A549 (cell line): ENCODE measurements around the gene CD109.

Source experiments
- BCL3 ChIP-seq: fragments of >200 bp; sonication (Bioruptor Twin); formaldehyde crosslinking; IDR thresholded peaks from 3 replicates; pipeline ENCODE4 v1.6.1; 2016
- JUN ChIP-seq, 2 experiments: fragments of >200 bp; sonication (Bioruptor Twin); formaldehyde crosslinking; IDR thresholded peaks; 2 replicates in 1 of 2; 3 replicates in 1 of 2; pipeline ENCODE4 v1.6.1; 2016 to 2017
- POLR2A ChIP-seq: IDR thresholded peaks from 2 replicates; pipeline ENCODE4 v1.6.1; 2012; ENCODE audit warnings: mild to moderate bottlenecking, low read length
- REST ChIP-seq: fragments of 200-600 bp; sonication (generic); IDR thresholded peaks from 2 replicates; pipeline ENCODE4 v1.6.1; 2016; ENCODE audit warnings: antibody characterized with exemption, mild to moderate bottlenecking, moderate library complexity
- ZC3H11A ChIP-seq: fragments of 450-650 bp; IDR thresholded peaks from 2 replicates; pipeline ENCODE4 v1.6.1; 2014; ENCODE audit warnings: antibody characterized with exemption, mild to moderate bottlenecking
- TF ChIP-seq, protein P1 (sequence below): fragments of >200 bp; sonication (Bioruptor Twin); formaldehyde crosslinking; IDR thresholded peaks from 3 replicates; pipeline ENCODE4 v1.5.1; 2016

- TF ChIP-seq POLR2A (no peak), BCL3 (no peak), JUN (IDR thresholded peaks at IDR 0.05) (no peak), REST (no peak), ZC3H11A (no peak)
- TF ChIP-seq, protein P1, sequence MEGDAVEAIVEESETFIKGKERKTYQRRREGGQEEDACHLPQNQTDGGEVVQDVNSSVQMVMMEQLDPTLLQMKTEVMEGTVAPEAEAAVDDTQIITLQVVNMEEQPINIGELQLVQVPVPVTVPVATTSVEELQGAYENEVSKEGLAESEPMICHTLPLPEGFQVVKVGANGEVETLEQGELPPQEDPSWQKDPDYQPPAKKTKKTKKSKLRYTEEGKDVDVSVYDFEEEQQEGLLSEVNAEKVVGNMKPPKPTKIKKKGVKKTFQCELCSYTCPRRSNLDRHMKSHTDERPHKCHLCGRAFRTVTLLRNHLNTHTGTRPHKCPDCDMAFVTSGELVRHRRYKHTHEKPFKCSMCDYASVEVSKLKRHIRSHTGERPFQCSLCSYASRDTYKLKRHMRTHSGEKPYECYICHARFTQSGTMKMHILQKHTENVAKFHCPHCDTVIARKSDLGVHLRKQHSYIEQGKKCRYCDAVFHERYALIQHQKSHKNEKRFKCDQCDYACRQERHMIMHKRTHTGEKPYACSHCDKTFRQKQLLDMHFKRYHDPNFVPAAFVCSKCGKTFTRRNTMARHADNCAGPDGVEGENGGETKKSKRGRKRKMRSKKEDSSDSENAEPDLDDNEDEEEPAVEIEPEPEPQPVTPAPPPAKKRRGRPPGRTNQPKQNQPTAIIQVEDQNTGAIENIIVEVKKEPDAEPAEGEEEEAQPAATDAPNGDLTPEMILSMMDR = no peak
Observed at GRCh38 chr6:73870907-73871306, 174.9 kb downstream of the CD109 start.
